Choroid plexus epithelial cell (primary cell): ENCODE measurements around the gene ZNF839.
"Not testable (repeated sequence)": the region's sequence is repeated elsewhere in the genome, so short reads cannot be mapped to it uniquely, and the experiment has no call there.

Source experiments
- DNase-seq: peaks from one replicate; pipeline ENCODE4 v3.0.0-alpha.2; 2010; ENCODE audit warnings: low read depth
- H3K4me3 ChIP-seq: 2 replicates; pipeline ENCODE4 v1.5.1; 2011; ENCODE audit warnings: low read depth, mild to moderate bottlenecking, control low read depth, low read length, moderate library complexity
- TF ChIP-seq, protein P1 (sequence below): conservative IDR thresholded peaks from 2 replicates; pipeline ENCODE4 v1.5.1; 2011; ENCODE audit warnings: low read depth, mild to moderate bottlenecking, control low read depth, inconsistent platforms, low read length, moderate library complexity

The ZNF839 gene

DNA sequence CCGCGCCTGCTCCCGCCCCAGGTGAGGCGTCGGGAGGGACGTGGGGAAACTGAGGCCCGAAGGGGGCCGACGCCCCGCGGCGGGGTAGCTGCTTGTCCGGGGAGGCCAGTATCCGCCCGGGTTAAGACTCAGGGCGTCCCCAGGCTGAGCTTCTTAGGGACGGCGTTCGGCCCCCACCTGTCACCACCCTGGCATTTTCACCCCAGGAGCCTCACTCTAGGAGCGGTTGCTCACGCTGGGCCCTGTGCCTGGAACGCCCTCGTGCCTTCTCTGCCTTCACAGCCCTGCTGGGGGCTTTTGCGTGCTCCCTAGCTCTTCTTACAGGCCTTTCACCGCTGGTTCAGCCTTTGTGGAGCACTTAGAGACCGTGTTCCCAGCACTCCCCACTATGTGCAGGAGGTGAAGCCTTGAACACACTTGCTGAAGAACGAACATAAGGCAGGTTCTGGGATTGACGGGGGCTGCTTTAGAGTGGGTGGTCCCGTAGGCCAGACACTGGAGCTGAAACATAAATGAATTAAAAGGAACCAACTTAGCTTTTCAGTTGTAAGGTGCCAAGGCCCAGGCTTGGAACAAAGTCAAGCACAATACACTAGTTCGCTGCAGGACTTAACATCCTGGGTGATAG lies 601 bp downstream of the ZNF839 start:
- TF ChIP-seq, protein P1, sequence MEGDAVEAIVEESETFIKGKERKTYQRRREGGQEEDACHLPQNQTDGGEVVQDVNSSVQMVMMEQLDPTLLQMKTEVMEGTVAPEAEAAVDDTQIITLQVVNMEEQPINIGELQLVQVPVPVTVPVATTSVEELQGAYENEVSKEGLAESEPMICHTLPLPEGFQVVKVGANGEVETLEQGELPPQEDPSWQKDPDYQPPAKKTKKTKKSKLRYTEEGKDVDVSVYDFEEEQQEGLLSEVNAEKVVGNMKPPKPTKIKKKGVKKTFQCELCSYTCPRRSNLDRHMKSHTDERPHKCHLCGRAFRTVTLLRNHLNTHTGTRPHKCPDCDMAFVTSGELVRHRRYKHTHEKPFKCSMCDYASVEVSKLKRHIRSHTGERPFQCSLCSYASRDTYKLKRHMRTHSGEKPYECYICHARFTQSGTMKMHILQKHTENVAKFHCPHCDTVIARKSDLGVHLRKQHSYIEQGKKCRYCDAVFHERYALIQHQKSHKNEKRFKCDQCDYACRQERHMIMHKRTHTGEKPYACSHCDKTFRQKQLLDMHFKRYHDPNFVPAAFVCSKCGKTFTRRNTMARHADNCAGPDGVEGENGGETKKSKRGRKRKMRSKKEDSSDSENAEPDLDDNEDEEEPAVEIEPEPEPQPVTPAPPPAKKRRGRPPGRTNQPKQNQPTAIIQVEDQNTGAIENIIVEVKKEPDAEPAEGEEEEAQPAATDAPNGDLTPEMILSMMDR = no peak
- H3K4me3 ChIP-seq = peak overlapping the region; percentile 81
- DNase-seq = peak; percentile 75

DNA sequence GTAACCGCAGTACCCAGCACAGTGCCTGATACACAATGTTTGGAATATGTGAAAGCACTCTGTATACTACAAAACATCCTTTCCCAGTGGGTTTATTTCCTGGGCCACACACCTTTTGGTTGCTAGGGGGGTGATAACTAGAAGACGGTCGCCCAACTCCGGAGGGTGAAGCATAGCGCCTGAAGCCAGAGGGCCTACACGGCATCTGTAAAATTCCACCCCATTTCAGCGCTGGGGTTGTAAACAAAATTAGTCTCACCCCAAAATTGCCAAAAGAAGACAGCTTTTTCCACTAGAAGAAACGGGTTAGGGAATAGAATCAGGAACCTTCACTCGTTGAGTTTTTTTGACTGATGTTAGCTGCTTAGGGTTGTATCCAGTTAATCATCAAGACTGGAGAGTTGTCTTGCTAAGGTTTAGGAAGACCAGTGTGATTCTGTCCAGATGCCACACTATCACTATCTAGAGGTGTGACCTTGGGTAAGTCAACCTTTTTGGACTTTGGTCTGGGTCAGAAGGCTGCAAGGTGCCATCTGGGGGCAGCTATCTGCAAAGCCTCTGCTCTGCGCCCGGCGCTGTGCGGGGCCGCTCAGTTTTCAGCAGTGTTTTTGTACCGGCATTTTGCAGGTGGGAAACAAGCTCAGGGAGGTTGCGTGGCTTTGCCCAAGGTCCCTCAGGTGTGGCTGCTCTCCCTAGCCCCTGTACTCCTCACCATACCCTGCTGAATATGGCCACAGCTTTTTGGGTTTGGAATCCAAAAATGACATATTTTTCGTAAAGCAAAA lies 1.3 kb downstream of the ZNF839 start:
- TF ChIP-seq, protein P1 = no peak
- no peak for DNase-seq
- H3K4me3 ChIP-seq = peak overlapping the region; percentile 81

DNA sequence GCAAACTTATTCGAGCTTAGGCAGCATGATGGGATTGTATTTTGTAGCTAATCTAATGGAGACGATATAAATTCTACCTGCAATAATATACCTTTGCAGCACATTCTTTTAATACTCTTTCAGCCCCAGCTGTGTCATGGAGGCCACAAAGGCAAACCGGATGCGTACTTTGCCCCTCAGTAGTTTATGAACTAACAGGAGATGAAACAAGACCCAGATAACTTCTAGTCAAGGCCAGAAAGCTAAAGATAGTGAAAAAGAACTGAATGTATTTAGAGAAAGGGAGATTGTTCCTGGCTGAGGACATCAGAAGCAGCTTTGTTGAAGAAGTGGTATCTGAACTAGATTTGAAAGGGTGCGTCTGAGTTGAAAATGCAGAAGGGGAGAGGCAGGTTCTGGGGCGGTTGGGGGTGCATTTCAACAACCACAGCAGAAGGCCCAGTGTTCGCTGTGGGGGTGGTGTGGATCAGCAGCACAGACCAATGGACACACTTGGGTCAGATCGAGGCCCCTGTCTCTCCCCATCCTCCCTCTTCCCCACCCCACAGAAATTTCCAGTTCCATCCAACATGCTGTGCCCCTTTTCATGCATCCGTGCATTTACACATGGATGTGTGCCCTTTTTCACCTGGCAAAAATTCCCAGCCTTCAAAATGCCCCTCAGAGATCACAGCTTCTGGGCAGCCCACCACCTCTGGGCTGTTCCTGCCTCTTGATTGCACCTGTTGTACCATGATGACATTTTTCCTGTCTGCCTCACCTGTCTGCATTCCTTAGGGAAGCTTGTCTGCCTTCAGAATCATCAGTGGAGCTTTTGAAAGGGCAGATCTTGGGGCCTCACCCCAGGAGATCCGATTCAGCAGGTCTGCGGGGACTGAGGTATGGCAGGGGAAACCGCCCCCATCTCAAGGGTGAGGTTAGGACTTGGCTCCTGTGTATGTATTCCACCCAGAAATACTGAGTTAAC lies 2.2 kb downstream of the ZNF839 start:
- no peak for DNase-seq
- no peak overlapping the region for H3K4me3 ChIP-seq
- TF ChIP-seq, protein P1 = no peak

DNA sequence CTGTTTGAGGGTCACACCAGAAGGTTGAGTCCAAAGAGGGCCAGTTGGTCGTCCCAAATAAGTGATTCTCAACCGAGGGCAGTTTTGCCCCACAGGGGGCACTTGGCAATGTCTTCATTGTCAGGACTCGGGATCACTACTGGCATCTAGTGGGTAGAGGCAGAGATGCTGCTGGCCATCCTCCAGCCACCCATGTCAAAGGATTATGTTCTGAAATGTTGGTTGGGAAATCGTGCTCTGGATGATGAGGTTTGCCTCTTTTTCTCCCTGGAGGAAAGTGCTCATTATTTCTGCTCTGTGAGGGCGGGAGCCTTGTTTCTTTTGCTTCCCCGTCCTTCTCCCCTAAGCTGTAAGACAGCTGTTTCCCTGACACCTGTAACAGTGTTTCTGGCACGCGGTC lies 3.6 kb downstream of the ZNF839 start:
- TF ChIP-seq, protein P1 = peak; percentile 76
- H3K4me3 ChIP-seq = no peak overlapping the region
- peak; percentile 91 for DNase-seq

DNA sequence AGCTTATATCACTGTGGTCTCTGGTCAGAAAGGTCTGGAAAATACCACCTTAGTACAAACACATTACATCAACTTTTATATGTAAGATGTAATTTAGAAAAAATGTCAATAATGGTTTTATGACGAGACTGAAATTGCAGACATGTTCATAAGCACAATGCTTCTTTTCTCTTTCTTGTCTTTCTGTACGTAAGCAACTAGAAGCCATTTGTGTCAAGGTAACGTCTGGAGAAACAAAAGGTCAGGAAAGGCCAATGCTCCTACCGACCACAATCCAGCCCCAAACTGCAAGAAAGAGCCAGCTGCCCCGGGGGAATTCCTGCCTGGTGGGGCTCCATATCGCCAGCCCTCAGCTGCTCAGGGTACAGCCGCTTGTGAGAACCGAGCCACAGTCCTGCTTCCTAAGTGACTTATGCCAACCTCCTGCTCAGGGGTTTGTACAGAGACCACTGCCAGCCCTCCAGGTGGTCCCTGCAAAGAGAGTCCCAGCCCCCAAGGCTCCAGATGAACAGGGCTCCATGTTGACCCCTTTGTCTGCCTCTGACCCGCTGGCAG lies 6.3 kb downstream of the ZNF839 start:
- H3K4me3 ChIP-seq = no peak overlapping the region
- TF ChIP-seq, protein P1 = no peak
- DNase-seq = peak; percentile 58

DNA sequence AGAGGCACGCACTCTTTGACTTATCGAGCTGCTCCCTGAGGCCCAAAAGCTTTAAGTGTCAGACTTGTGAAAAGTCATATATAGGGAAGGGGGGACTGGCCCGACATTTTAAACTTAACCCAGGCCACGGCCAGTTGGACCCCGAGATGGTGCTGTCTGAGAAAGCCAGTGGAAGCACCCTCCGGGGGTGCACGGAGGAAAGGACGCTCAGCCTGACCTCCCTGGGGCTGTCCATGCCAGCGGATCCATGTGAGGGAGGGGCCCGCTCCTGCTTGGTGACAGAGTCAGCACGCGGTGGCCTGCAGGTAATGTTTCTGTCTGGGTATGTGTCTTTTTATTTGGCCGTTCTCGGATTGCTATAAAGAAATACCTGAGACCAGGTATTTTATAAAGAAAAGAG lies 7.0 kb downstream of the ZNF839 start:
- no peak for DNase-seq
- no peak overlapping the region for H3K4me3 ChIP-seq
- TF ChIP-seq, protein P1 = no peak

DNA sequence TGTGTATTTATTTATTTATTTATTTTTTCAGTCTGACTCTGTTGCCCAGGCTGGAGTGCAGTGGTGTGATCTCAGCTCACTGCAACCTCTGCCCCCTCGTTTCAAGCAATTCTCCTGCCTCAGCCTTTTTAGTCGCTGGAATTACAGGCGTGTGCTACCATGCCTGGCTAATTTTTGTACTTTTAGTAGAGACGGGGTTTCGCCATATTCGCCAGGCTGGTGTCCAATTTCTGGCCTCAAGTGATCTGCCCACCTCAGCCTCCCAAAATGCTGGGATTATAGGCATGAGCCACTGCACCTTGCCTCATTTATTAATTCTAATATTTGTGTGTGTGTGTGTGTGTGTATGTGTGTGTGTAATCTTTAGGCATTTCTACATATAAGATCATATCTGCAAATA lies 9.8 kb downstream of the ZNF839 start:
- DNase-seq, H3K4me3 ChIP-seq: not testable (repeated sequence)
